DND-41 (cell line): ENCODE measurements around the gene DHX34.
A peak's percentile ranks its signal among the peaks of the same experiment; 100 is the strongest.

Experiments
- ATAC-seq: fragments of 200-7000 bp; cut with Tn5 transposase; 3 replicates; pipeline ENCODE4 v1.9.1; 2021; ENCODE audit warnings: low read depth; ENCODE audit not compliant: insufficient read depth
- DNase-seq: peaks from one replicate; pipeline ENCODE4 v3.0.0-alpha.2; 2020
- H2AFZ ChIP-seq: 2 replicates; pipeline ENCODE4 v1.6.0; 2012; ENCODE audit warnings: low read depth, low read length
- H3K27ac ChIP-seq: 2 replicates; pipeline ENCODE4 v1.5.1; 2012; ENCODE audit warnings: low read length, inconsistent platforms
- H3K27me3 ChIP-seq: fragments of 200-600 bp; sonication (generic); 2 replicates; pipeline ENCODE4 v1.6.0; 2012; ENCODE audit warnings: low read length, mild to moderate bottlenecking, inconsistent platforms; ENCODE audit not compliant: insufficient read depth, poor library complexity
- H3K36me3 ChIP-seq: 2 replicates; pipeline ENCODE4 v1.5.1; 2012; ENCODE audit warnings: low read length, inconsistent platforms; ENCODE audit not compliant: insufficient read depth
- H3K4me1 ChIP-seq: 2 replicates; pipeline ENCODE4 v1.5.1; 2012; ENCODE audit warnings: mild to moderate bottlenecking, low read length; ENCODE audit not compliant: insufficient read depth
- H3K4me2 ChIP-seq: 2 replicates; pipeline ENCODE4 v1.6.0; 2012; ENCODE audit warnings: mild to moderate bottlenecking, moderate library complexity, low read length, inconsistent platforms; ENCODE audit not compliant: insufficient read depth
- H3K4me3 ChIP-seq, 2 experiments: fragments of 200-600 bp in 1 of 2; shearing (Covaris generic) in 1 of 2; 2 replicates each; pipeline ENCODE4 v1.5.1; 2012 to 2016; ENCODE audit warnings: inconsistent platforms in 2 of 2, low read length in 2 of 2, mild to moderate bottlenecking in 2 of 2, low read depth in 1 of 2, moderate library complexity in 1 of 2
- H3K79me2 ChIP-seq: 2 replicates; pipeline ENCODE4 v1.6.0; 2012; ENCODE audit warnings: low read length, inconsistent platforms; ENCODE audit not compliant: insufficient read depth
- H3K9ac ChIP-seq: 2 replicates; pipeline ENCODE4 v1.6.0; 2012; ENCODE audit warnings: low read depth, mild to moderate bottlenecking, inconsistent platforms, low read length, moderate library complexity
- H3K9me3 ChIP-seq: 2 replicates; pipeline ENCODE4 v1.5.1; 2012; ENCODE audit warnings: low read length, moderate library complexity, mild to moderate bottlenecking, inconsistent platforms; ENCODE audit not compliant: insufficient read depth, severe bottlenecking
- H4K20me1 ChIP-seq: 2 replicates; pipeline ENCODE4 v1.6.0; 2012; ENCODE audit warnings: low read length; ENCODE audit not compliant: insufficient read depth
- CTCF ChIP-seq: IDR thresholded peaks from 2 replicates; pipeline ENCODE4 v1.5.1; 2012; ENCODE audit warnings: borderline replicate concordance, low read length, moderate library complexity, mild to moderate bottlenecking; ENCODE audit not compliant: poor library complexity, severe bottlenecking; ENCODE audit errors: extremely low read depth
- EZH2 ChIP-seq: IDR thresholded peaks from 3 replicates; pipeline ENCODE4 v1.6.1; 2012; ENCODE audit warnings: borderline replicate concordance, low read depth, mild to moderate bottlenecking, moderate library complexity, low read length, inconsistent platforms; ENCODE audit not compliant: severe bottlenecking

DHX34 gene

DNA sequence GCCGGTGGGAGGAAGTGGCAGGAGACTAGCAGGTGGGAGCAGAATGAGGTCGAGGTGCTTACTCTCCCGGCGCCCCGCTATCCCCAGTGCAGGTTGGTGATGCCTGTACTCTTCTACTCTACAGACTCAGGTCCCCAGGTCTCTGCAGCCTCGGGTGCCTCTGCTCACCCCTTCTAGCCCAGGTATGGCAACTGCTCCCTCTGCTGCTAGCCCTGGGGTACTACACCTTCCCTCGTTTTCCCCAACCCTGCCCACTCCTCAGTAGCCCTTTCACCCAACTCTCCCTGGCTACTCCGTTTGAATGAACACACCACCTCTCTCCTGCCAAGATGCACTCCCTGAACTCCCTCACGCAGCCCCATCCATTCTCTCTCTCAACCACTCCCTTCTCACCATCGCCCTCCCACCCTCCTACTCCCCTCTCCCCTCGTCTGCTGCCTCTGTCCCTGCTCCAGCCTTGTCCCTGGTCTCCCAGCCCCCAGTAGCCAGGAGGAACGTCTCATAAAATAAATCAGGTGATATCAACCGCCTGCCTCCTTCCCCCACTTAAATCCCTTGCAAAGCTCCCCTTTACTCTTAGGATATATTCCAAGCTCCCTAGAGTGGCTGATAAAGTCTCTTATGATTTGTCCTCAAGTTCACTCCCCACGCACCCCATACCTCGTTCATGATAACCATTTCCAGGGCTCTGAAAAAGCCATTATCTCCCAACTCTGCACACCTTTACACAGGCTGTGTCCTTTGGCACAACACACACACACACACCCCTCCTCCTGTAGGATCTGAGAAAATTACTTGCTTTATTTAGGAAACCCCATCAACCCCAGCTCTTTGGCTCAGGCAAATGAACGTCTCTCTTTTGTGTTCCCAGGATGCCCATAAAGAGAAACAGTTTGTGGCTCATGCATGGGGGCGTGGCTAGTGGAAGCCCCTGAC lies 78.4 kb downstream of the DHX34 start:
- peaks cover 5% of the 10 kb centered on the region for H3K27me3 ChIP-seq
- H3K27ac ChIP-seq, result no peak overlapping the region
- H3K36me3 ChIP-seq, result no peaks in the 10 kb centered on the region
- H3K9ac ChIP-seq, result no peak overlapping the region
- ATAC-seq (peak; percentile 56), DNase-seq (peak; percentile 69)
- H4K20me1 ChIP-seq, result peaks cover 7% of the 10 kb centered on the region; the same call in 1 of the 2 replicates
- no peak overlapping the region for H2AFZ ChIP-seq
- H3K9me3 ChIP-seq, result no peaks in the 10 kb centered on the region
- no peak overlapping the region for H3K4me3 ChIP-seq
- no peaks in the 10 kb centered on the region for H3K79me2 ChIP-seq
- TF ChIP-seq EZH2 (no peak), CTCF (peak; percentile 94)
- H3K4me2 ChIP-seq, result peak overlapping the region; percentile 59
- H3K4me1 ChIP-seq, result peaks cover 21% of the 10 kb centered on the region

GRCh38 chr19:47428177-47428894 lies 79.2 kb downstream of the DHX34 start:
- DNase-seq (peak; percentile 95), ATAC-seq (peak; percentile 91)
- no peaks in the 10 kb centered on the region for H3K36me3 ChIP-seq
- H3K4me1 ChIP-seq, result peaks cover 21% of the 10 kb centered on the region
- H3K9me3 ChIP-seq, result no peaks in the 10 kb centered on the region
- H2AFZ ChIP-seq, result no peak overlapping the region
- H3K27ac ChIP-seq, result no peak overlapping the region
- peak overlapping the region; percentile 59 for H3K4me2 ChIP-seq
- H3K9ac ChIP-seq, result no peak overlapping the region
- no peak for TF ChIP-seq EZH2
- TF ChIP-seq CTCF, result no peak
- peaks cover 3% of the 10 kb centered on the region for H3K27me3 ChIP-seq
- peaks cover 7% of the 10 kb centered on the region; the same call in 1 of the 2 replicates for H4K20me1 ChIP-seq
- H3K4me3 ChIP-seq, result peak overlapping the region in 1 of 2 experiments; percentile 20; a peak in 1 of 4 replicates
- H3K79me2 ChIP-seq, result no peaks in the 10 kb centered on the region

DNA sequence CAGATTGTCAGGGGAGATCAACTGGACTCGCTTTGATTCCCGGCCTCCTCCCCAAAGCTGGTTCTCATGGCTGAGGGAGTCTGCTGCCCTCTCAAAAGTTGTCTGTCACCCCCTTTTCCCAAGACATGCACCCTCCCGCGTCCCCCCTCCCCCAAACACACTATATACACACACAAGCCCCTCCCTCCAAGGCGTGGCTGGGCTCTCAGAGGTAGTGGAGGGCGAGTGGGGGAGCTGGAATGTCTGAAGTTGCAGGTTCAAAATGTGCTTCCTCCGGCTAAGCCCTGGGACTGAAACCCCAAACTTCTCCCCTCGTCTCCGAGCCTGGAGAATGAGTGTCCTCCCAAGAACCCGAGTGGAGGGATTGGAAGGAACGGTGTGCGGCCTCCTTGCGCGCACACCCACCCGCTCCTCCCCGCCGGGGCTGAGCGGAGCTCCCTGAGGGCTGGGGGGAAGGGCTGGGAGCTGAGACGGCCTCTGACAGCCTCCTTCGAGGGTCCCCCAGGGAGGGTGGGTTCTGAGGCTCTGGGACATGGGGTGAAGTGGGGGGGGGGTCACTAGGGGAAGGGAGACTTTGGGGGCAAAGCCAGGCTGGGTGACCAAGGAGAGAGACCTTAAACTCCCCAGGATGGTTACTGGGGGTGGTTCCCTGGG lies 80.2 kb downstream of the DHX34 start:
- Histone ChIP-seq H2AFZ (no peak overlapping the region), H3K27ac (no peak overlapping the region), H3K4me1 (peaks cover 21% of the 10 kb centered on the region), H3K9ac (no peak overlapping the region), H3K4me2 (peak overlapping the region; percentile 59; the same call in 1 of the 2 replicates), H3K4me3 (no peak overlapping the region), H3K79me2 (no peaks in the 10 kb centered on the region), H4K20me1 (peaks cover 7% of the 10 kb centered on the region; the same call in 1 of the 2 replicates), H3K36me3 (no peaks in the 10 kb centered on the region), H3K9me3 (no peaks in the 10 kb centered on the region), H3K27me3 (no peaks in the 10 kb centered on the region)
- ATAC-seq (no peak), DNase-seq (no peak)
- TF ChIP-seq CTCF (no peak), EZH2 (no peak)
